ENCODE data around the gene TADA3.
"Not testable (repeated sequence)": the region's sequence is repeated elsewhere in the genome, so short reads cannot be mapped to it uniquely, and the experiment has no call there.

TADA3 gene

DNA sequence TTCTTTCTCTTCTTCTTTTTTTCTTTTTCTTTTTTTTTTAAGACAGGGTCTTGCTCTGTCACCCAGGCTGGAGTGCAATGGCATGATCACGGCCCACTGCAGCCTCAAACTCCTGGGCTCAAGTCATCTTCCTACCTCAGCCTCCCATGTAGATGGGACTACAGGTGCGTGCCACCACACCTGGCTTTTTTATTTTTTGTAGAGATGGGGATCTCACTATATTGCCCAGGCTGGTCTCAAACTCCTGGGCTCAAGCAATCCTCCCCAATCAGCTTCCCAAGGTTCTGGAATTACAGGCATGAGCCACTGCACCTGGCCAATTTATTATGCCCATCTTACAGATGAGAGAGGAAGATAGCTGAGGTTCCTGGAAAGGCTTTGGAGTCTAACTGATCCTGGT is 21.3 kb downstream of the TADA3 start:
- in situ Hi-C loops (cut with HindIII; ENCODE audit: low pct_ligation_motif_present, low pct_unique_long_range_greater_than_20kb, low sequenced_read_pairs), result not testable (repeated sequence)

DNA sequence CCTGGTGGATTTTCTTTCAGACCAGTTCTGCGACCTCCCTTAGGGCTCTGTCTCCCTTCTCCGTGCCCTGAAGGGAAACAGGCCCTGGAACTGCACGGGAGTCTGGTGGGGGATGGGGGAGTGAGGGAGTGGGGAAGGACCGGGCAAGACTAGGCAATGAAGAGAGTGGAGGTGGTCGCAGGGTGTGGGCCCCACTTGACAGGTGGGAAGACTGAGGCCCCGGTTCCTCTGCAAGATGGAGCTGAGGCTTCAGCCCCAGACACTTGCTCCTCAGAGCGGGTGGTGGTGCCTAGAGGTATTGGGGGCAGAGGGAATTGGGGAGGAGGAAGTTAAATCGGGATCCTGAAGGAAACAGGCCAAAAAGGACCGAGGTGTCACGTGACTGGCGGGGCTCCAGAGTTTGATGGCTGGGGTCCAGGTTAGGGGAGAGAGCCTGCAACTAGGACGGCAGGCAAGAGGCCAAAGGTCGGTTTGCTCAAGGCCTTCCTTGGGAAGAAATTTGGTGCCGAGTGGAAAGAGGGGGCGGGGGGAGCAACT is 21.9 kb downstream of the TADA3 start:
- no peak for DNase-seq

More for the DNA sequence above, 21.3 kb downstream of the TADA3 start:
- not testable (repeated sequence) for DNase-seq

DNA sequence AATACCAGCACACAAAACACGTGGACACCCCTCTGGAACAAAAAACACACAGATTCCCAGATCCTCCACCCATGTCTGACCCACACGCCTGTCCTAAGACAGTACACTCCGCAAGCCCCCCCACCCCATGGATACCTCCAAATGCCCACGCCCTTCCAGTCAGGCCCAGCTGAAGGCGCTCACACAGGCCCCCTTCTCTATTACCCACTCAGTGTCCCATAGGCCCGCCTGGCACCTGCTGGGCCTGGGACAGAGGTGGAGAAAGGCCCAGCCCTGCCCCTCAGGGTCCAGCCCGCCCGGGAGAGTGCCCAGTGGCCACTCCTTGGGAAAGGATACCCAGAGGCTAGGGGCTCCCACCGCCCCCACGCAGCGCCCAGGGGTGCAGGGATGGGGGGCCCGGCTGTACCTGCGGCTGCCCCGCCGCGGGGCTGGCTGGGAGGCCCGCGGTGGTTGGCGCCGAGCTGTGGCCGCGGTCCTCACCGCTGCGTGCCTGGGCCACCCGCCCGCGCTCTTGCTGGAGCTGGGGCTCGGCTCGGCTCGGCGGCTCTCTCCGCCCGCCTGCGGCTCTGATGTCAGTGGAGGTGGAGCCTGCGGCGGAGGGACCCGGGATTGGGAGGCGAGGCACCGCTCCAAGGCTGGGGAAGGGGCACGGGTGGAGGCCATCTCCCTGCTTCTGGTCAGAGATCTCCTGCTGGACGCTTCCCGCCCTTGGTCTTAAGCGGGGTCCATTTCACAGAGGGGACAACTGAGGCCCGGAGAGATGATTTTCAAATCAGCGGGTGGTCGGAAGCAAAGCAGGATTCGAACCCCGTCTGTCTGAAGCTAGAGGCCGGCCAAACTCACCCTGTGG is 22.6 kb downstream of the TADA3 start, which contains the start of gene CAMK1:
Gene CAMK1, minus strand, starts transcription at position 522 of the 850 bp plus-strand sequence. CDS start 2,198 bp downstream, outside the sequence.
- peak; percentile 75 for DNase-seq
- in situ Hi-C loops (cut with HindIII; ENCODE audit: low pct_ligation_motif_present, low pct_unique_long_range_greater_than_20kb, low sequenced_read_pairs), result no loop called here

More for the DNA sequence above, 21.9 kb downstream of the TADA3 start:
- in situ Hi-C loops (cut with HindIII; ENCODE audit: low pct_ligation_motif_present, low pct_unique_long_range_greater_than_20kb, low sequenced_read_pairs), result no loop called here

DNA sequence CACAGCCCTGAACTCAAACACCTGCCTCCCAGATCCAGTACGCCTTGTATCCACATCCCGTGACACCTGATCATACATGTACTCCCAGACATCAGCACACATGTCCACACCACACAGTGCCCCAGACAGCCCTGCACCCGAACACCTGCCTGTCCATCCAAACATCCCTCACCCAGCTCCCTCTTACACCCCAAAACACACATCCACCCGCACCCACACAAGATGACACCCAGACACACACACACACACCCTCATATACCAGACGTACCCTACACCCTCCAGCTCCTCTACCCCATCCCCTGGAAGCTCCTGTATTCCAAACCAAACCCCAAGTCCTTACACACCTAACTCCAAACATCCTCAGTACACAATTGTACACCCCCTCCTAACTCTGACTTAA is 23.3 kb downstream of the TADA3 start:
- in situ Hi-C loops (cut with HindIII; ENCODE audit: low pct_ligation_motif_present, low pct_unique_long_range_greater_than_20kb, low sequenced_read_pairs), result no loop called here
- DNase-seq, result no peak

DNA sequence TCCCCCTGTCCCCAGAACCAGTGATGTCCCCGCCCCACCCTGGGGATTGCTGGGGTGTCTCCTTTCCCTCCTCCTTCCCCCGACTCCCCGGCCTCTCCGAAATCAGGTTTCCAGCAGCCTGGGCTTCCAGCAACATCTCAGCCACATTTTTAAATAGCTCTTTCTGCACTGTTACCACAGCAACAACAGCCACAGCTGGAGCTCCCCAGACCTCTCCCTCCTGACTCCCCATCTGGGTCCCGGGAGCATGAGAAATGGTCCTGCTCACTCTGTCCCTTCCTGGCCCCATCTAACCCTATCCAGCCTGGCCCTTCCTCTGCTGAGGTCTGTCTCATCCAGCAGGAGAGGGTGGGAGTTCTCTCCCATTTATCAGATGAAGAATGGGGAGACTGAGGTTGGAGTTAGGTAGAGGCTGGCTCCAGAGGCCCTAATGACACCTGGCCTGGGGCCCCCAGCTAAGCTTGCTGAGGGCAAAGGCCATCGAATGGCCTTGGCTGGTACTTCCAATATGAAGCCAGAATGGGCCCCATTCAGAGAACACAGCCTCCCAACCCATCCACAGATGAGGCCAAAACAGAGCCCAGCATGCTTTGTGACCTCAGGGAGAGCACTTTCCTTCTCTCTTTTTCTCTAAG is 24.0 kb downstream of the TADA3 start:
- DNase-seq, result no peak
- in situ Hi-C loops (cut with HindIII; ENCODE audit: low pct_ligation_motif_present, low pct_unique_long_range_greater_than_20kb, low sequenced_read_pairs), result no loop called here

DNA sequence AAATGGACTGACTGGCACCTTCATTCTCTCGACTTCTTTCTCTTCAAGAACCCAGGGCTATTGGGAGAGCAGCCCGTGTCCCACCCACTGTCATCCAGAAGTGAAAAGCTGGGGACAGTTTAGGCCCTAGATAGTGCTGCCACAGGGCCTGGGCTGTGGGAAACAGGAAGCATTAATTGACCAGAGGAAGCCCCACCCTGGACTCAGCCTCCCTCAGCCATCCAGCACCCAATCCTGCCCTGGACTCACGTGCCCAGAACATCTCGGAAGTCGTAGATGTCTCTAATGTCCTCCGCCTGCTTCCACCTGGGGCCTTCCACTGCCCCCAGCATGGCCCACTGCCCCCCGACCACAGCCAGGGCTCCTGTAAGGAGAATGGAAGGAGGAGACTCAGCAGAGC is 24.9 kb downstream of the TADA3 start:
- DNase-seq, result no peak
- in situ Hi-C loops (cut with HindIII; ENCODE audit: low pct_ligation_motif_present, low pct_unique_long_range_greater_than_20kb, low sequenced_read_pairs), result no loop called here

DNA sequence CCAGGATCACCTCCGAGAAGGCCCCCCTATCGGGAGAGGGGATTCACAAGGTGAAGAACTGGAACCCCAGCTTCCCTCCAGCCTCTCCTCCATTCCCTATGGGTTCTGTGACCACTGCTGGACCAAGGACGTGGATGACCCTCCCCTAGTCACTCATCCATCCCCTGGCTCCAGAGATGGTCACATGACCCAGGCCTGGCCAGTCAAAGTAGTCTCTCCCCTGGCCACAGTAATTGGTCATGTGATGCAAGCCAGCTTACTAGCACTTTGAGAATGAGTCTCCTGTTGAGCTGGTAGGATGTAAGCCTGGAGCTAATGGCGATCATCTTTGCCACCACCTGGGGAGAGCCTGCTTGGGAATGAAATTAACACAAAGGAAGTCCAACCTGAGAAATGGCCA is 26.4 kb downstream of the TADA3 start:
- in situ Hi-C loops (cut with HindIII; ENCODE audit: low pct_ligation_motif_present, low pct_unique_long_range_greater_than_20kb, low sequenced_read_pairs), result no loop called here
- DNase-seq, result no peak

DNA sequence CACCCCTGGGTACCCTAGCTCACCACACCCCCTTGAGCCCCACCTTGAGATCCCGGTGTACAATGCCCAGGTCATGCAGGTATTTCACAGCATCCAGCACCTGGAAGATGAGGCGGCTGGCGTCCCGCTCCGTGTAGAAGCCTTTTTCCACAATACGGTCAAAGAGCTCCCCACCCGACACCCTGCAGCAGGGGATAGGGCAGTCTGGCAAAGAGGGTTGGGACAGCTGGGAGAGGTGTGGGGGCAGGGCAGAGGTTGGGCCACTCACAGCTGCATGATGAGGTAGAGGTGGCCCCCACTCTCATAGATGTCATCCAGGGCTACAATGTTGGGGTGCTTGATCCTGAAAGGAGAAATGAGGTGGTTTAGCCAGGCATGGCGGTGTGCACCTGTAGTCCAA is 29.4 kb downstream of the TADA3 start:
- in situ Hi-C loops (cut with HindIII; ENCODE audit: low pct_ligation_motif_present, low pct_unique_long_range_greater_than_20kb, low sequenced_read_pairs), result no loop called here
- no peak for DNase-seq

DNA sequence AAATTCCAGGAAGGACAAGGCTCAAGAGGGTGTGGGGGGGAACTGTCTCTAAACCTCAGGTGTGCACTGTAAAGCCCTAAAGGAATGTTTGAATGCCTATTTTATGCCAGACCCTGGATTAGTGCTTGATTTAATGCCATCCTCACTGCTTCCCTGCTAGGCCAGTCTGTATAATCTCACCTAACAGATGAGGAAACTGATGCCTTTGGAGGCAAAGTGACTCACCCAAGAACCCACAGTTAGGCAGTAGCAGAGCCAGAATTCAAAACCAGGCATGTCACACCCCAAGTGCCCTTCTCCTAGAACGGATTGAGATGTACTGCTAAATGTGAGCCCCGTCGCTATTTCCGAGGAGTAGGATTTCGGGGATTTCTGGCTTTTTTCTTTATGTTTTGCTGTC is 30.4 kb downstream of the TADA3 start:
- DNase-seq, result no peak
- in situ Hi-C loops (cut with HindIII; ENCODE audit: low pct_ligation_motif_present, low pct_unique_long_range_greater_than_20kb, low sequenced_read_pairs), result no loop called here

DNA sequence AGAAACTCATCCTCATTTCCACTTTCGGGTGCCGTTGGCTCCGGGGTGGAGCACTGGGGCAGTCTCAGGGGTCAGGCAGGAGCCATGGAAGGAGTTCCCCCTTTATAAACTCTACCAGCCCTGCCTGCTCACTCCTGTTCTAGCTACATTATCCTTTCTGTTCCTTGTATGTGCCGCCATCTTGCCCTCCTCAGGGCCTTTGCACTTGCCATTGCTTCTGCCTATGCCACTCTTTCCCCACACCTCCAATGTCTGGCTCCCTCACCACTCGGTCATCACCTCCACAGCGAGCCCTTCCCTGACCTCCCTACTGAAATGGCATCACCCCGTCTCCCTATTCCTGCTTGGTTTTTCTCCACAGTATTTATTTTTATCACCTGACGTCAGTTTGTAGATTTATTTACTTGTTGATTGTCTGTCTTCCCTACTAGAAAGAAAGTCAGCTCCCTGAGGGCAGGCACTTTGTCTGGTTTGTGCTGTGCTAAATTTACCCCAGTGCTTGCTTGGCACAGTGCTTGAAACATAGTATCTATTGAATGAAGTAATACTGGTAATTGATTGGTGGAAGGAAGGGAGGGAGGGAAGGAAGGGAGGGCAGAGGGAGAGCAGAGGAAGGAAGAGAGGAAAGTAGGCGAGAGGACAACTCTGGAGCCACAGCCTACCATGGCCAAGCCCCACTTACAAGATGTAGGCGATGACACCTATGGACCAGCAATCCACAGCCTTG is 31.3 kb downstream of the TADA3 start:
- in situ Hi-C loops (cut with HindIII; ENCODE audit: low pct_ligation_motif_present, low pct_unique_long_range_greater_than_20kb, low sequenced_read_pairs), result no loop called here
- no peak for DNase-seq

DNA sequence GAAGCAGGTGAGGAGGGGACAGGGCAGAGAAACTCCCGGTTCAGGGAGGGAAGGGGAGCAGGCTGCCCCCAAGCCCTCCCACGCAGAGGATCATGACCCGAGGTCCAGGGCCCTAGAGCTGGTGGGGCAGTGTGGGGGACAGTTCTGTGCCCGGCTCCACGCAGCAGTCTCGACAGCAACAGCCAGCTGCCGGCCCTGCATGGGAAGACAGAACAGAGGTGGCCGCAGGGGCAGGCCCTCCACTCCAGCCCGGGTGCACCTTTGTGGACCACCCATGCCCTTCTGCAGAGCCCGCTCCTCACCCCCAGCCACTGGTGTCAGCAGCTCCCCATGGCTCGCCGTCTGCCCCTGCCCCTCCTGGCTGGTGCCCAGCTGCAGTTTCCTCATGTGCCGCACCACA is 34.8 kb downstream of the TADA3 start:
- no peak for DNase-seq
- in situ Hi-C loops (cut with HindIII; ENCODE audit: low pct_ligation_motif_present, low pct_unique_long_range_greater_than_20kb, low sequenced_read_pairs), result no loop called here

DNA sequence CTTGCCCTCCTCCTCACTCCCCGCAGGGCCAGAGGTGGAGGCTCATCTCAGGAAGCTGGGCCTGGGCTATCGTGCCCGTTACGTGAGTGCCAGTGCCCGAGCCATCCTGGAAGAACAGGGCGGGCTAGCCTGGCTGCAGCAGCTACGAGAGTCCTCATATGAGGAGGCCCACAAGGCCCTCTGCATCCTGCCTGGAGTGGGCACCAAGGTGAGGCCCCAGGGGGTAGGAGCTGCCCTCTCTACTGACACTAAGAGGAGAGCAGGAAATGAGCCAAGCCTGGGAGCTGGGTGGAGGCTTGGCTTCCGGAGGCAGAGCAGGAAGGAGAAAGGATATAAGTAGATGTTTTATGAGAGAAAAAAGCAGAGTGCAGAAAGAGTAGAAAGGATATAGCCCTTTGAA is 37.6 kb downstream of the TADA3 start:
- no peak for DNase-seq
- in situ Hi-C loops (cut with HindIII; ENCODE audit: low pct_ligation_motif_present, low pct_unique_long_range_greater_than_20kb, low sequenced_read_pairs), result no loop called here

DNA sequence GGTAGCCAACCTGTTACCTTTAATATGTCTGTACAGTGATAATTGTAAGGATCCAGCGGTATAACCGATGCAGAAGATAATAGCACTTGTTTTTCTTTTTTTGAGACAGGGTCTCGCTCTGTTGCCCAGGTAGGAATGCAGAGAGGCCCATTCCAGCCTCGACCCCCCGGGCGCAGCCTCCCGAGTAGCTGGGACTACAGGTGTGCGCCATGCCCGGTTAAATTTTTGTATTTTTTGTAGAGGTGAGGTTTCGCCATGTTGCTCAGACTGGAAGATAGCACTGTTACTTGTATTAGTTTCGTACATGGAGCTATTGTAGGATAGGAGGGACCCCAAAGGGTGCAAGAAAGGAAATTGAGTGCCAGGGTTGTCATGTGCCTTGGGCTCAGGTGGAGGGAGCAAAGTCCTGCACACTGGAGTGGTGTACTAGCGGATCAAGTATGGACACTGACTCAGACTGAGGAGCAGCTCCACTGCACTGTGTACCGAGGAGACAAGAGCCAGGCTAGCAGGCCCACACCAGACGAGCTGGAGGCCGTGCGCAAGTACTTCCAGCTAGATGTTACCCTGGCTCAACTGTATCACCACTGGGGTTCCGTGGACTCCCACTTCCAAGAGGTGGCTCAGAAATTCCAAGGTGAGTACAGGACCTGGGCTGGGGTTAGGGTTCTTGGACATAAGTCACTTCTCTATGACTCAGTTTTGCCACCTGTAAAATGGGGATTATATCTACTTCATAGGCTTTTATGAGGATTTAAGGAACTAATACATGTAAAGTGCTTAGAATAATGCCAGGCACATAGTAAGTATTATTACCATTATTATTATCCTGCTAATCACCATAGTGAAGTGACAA is 41.5 kb downstream of the TADA3 start:
- DNase-seq, result peak; percentile 40
- in situ Hi-C loops (cut with HindIII; ENCODE audit: low pct_ligation_motif_present, low pct_unique_long_range_greater_than_20kb, low sequenced_read_pairs), result no loop called here

DNA sequence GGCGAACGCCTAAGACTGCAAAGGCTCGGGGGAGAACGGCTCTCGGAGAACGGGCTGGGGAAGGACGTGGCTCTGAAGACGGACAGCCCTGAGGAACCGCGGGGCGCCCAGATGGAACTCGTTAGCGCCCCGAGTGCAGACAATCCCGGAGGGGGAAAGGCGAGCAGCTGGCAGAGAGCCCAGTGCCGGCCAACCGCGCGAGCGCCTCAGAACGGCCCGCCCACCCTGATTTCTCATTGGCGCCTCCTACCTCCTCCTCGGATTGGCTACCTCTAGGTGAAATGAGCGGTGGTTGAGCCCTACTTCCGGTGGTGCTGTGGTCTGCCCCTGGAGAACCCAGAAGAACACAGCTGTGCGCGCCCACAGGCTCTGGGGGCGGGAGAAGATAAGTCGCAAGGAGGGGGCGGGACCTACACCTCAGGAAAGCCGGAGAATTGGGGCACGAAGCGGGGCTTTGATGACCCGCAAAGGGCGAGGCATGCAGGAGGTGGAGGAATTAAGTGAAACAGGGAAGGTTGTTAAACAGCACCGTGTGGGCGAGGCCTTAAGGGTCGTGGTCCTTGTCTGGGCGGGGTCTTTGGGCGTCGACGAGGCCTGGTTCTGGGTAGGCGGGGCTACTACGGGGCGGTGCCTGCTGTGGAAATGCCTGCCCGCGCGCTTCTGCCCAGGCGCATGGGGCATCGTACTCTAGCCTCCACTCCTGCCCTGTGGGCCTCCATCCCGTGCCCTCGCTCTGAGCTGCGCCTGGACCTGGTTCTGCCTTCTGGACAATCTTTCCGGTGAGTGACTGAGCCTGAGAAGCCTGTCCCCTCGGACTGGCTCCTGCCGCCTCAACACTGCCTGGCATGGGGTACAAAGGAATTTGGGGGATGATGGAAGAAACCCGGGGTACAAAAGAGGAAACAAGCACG is 42.4 kb downstream of the TADA3 start, which contains the start of gene OGG1:
Gene OGG1, plus strand, starts transcription at position 308 of the 911 bp plus-strand sequence. Its CDS starts 335 bp downstream, at position 643.
- in situ Hi-C loops (cut with HindIII; ENCODE audit: low pct_ligation_motif_present, low pct_unique_long_range_greater_than_20kb, low sequenced_read_pairs), result no loop called here
- DNase-seq, result peak; percentile 97

DNA sequence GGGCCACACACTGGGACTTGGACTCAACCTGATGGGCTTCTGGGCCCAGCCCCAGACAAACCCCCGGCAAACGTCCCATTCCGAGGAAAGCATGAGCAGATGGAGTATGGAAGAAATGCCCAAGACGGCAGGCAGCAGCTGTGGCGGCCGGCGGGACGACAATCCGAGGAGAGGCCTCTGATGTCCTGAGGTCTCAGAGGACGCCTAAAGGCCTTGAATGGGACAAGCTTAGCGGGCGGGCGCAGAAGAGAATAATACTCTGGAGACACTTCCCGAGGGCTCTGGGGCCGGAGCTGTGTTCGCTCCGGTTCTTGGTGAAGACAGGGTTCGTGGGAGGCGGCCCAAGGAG is 43.0 kb downstream of the TADA3 start:
- in situ Hi-C loops (cut with HindIII; ENCODE audit: low pct_ligation_motif_present, low pct_unique_long_range_greater_than_20kb, low sequenced_read_pairs), result no loop called here
- DNase-seq, result no peak

DNA sequence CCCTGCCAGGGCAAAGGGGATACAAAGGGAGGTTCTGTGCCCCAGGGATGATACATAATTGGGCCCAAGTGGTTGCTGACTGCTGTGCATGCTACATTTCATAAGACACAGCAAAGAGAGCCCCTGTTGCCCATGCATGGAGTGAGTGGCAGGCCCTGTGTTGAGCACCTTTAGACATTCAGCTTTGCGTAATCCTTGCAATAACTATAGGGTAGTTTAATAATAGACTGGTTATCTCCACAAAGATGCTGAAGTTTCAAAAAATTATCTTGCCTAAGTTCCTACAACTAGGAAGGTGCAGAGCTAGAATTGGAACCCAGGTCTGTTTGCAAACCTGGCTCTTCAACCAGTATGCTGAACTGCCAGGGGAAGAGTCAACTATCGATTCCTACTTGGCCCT is 44.2 kb downstream of the TADA3 start:
- in situ Hi-C loops (cut with HindIII; ENCODE audit: low pct_ligation_motif_present, low pct_unique_long_range_greater_than_20kb, low sequenced_read_pairs), result no loop called here
- DNase-seq, result no peak

DNA sequence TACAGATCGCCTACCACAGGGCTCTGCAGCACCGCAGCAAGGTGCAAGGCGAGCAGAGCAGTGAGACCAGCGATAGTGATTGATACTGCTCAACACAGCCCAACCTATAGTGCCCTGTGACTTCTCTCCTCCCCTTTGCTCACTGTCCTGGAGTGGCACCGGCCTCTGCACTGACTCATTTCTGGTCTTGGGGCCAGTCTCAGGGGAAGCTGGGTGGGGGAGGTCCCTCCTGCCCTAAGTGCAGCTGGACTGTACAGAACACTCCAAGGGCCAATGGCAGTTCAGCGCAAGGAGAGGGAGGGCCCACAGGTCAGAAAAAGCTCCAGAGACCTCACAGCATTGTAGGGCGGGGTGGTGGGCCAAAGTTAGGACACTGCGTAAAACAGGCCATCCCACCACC is 45.0 kb downstream of the TADA3 start:
- in situ Hi-C loops (cut with HindIII; ENCODE audit: low pct_ligation_motif_present, low pct_unique_long_range_greater_than_20kb, low sequenced_read_pairs), result no loop called here

More for the DNA sequence above, 45.0 kb downstream of the TADA3 start:
- DNase-seq, result peak; percentile 57
